Mesendoderm (in vitro differentiated cells): ENCODE measurements around the gene CDC14B.

Experiments used
- DNase-seq: peaks from one replicate; pipeline ENCODE4 v3.0.0; 2013
- H2AK5ac ChIP-seq: 2 replicates; pipeline ENCODE4 v1.6.1; 2013; ENCODE audit warnings: low read length, inconsistent platforms
- H2BK120ac ChIP-seq: 2 replicates; pipeline ENCODE4 v1.6.1; 2013; ENCODE audit warnings: low read depth, mild to moderate bottlenecking, low read length, moderate library complexity, mixed read lengths
- H2BK15ac ChIP-seq: replicated peaks from 2 replicates; pipeline ENCODE4 v1.6.1; 2013; ENCODE audit warnings: low read depth, mild to moderate bottlenecking, moderate library complexity
- H2BK5ac ChIP-seq: 2 replicates; pipeline ENCODE4 v1.6.1; 2013; ENCODE audit warnings: low read length, inconsistent platforms
- H3K18ac ChIP-seq: 2 replicates; pipeline ENCODE4 v1.6.1; 2013; ENCODE audit warnings: mild to moderate bottlenecking, low read length, mixed read lengths
- H3K23ac ChIP-seq: one replicate; pipeline ENCODE4 v1.6.1; 2013; ENCODE audit warnings: low read length
- H3K27ac ChIP-seq: 2 replicates; pipeline ENCODE4 v1.5.1; 2013; ENCODE audit warnings: low read depth, mild to moderate bottlenecking, inconsistent platforms, low read length, moderate library complexity
- H3K27me3 ChIP-seq: 2 replicates; pipeline ENCODE4 v1.6.1; 2013; ENCODE audit warnings: low read length, control low read depth, mild to moderate bottlenecking, inconsistent platforms; ENCODE audit not compliant: insufficient read depth, poor library complexity
- H3K36me3 ChIP-seq: 2 replicates; pipeline ENCODE4 v1.6.1; 2013; ENCODE audit warnings: low read length, inconsistent platforms; ENCODE audit not compliant: control insufficient read depth, insufficient read depth
- H3K4ac ChIP-seq: one replicate; pipeline ENCODE4 v1.6.1; 2013; ENCODE audit warnings: low read depth, mild to moderate bottlenecking, low read length, moderate library complexity
- H3K4me1 ChIP-seq: 2 replicates; pipeline ENCODE4 v1.6.1; 2013; ENCODE audit warnings: low read depth, low read length, inconsistent platforms; ENCODE audit not compliant: control insufficient read depth
- H3K4me2 ChIP-seq: 2 replicates; pipeline ENCODE4 v1.6.1; 2013; ENCODE audit warnings: low read length
- H3K4me3 ChIP-seq: 2 replicates; pipeline ENCODE4 v1.5.1; 2013; ENCODE audit warnings: mild to moderate bottlenecking, low read length
- H3K56ac ChIP-seq: one replicate; pipeline ENCODE4 v1.6.1; 2013; ENCODE audit warnings: low read length
- H3K79me1 ChIP-seq: 2 replicates; pipeline ENCODE4 v1.6.1; 2013; ENCODE audit warnings: low read length, inconsistent platforms
- H3K79me2 ChIP-seq: 2 replicates; pipeline ENCODE4 v1.6.1; 2013; ENCODE audit warnings: mild to moderate bottlenecking, low read length; ENCODE audit not compliant: control insufficient read depth, insufficient read depth
- H3K9ac ChIP-seq: 2 replicates; pipeline ENCODE4 v1.6.1; 2013; ENCODE audit warnings: low read length, inconsistent platforms
- H4K5ac ChIP-seq: one replicate; pipeline ENCODE4 v1.6.1; 2013; ENCODE audit warnings: low read length
- H4K8ac ChIP-seq: one replicate; pipeline ENCODE4 v1.6.1; 2013; ENCODE audit warnings: low read depth, mild to moderate bottlenecking, control low read depth, low read length, moderate library complexity
- WGBS: extraction: QIAGEN DNeasy Blood & Tissue Kit; methylation state at CpG from one replicate; pipeline ENCODE4 v1.1.7; 2013; ENCODE audit warnings: low lambda C conversion rate, missing lambda C conversion rate; ENCODE audit not compliant: insufficient coverage; ENCODE audit errors: extremely low coverage; 5-methylcytosine and 5-hydroxymethylcytosine counted together

Gene CDC14B

GRCh38 chr9:96464426-96464825, 155.2 kb downstream of the CDC14B start:
- no peak overlapping the region for H3K23ac ChIP-seq
- no peaks in the 10 kb centered on the region for H3K79me2 ChIP-seq
- no peak overlapping the region for H3K27ac ChIP-seq
- H3K4ac ChIP-seq, result no peak overlapping the region
- no peak overlapping the region for H2AK5ac ChIP-seq
- no peak for DNase-seq
- H3K4me3 ChIP-seq, result no peak overlapping the region
- H3K4me2 ChIP-seq, result no peak overlapping the region
- no peak overlapping the region for H2BK120ac ChIP-seq
- H4K8ac ChIP-seq, result no peak overlapping the region
- no peak overlapping the region for H4K5ac ChIP-seq
- no peak overlapping the region for H3K9ac ChIP-seq
- H2BK5ac ChIP-seq, result no peak overlapping the region
- no CpG with 5 or more reads among the region's 6 CpGs for WGBS
- no peaks in the 10 kb centered on the region for H3K27me3 ChIP-seq
- H3K56ac ChIP-seq, result no peak overlapping the region
- no peaks in the 10 kb centered on the region for H3K79me1 ChIP-seq
- peaks cover 1% of the 10 kb centered on the region for H3K36me3 ChIP-seq
- no peaks in the 10 kb centered on the region for H3K4me1 ChIP-seq
- H3K18ac ChIP-seq, result no peak overlapping the region
- no peak overlapping the region for H2BK15ac ChIP-seq

GRCh38 chr9:96462541-96462940, 157.1 kb downstream of the CDC14B start:
- Histone ChIP-seq H2BK120ac (no peak overlapping the region), H3K9ac (no peak overlapping the region), H3K56ac (no peak overlapping the region), H3K36me3 (peaks cover 1% of the 10 kb centered on the region), H3K4me2 (no peak overlapping the region), H2BK15ac (no peak overlapping the region), H4K8ac (no peak overlapping the region), H3K23ac (no peak overlapping the region), H3K79me1 (no peaks in the 10 kb centered on the region), H3K4me3 (no peak overlapping the region), H3K27ac (no peak overlapping the region), H3K18ac (no peak overlapping the region), H3K4ac (no peak overlapping the region), H2AK5ac (no peak overlapping the region), H4K5ac (no peak overlapping the region), H3K27me3 (no peaks in the 10 kb centered on the region), H2BK5ac (no peak overlapping the region), H3K79me2 (no peaks in the 10 kb centered on the region), H3K4me1 (no peaks in the 10 kb centered on the region)
- peak; percentile 24 for DNase-seq
- no CpG with 5 or more reads among the region's 6 CpGs for WGBS

- no CpG with 5 or more reads among the region's 8 CpGs for WGBS
- H3K4me2 ChIP-seq, result no peak overlapping the region
- no peak overlapping the region for H2BK15ac ChIP-seq
These were observed 158.3 kb downstream of the CDC14B start for GRCh38 chr9:96461336-96461735.

GRCh38 chr9:96460882-96461281, 158.8 kb downstream of the CDC14B start:
- no peak overlapping the region for H3K9ac ChIP-seq
- H2BK15ac ChIP-seq, result no peak overlapping the region
- no peak overlapping the region for H3K56ac ChIP-seq
- H2BK120ac ChIP-seq, result no peak overlapping the region
- no peaks in the 10 kb centered on the region for H3K79me1 ChIP-seq
- no peaks in the 10 kb centered on the region for H3K79me2 ChIP-seq
- no peak overlapping the region for H3K4me3 ChIP-seq
- H3K4me2 ChIP-seq, result no peak overlapping the region
- H3K27ac ChIP-seq, result no peak overlapping the region
- H3K4me1 ChIP-seq, result no peaks in the 10 kb centered on the region
- H3K18ac ChIP-seq, result no peak overlapping the region
- no peak overlapping the region for H2BK5ac ChIP-seq
- H2AK5ac ChIP-seq, result no peak overlapping the region
- peaks cover 1% of the 10 kb centered on the region for H3K36me3 ChIP-seq
- H3K4ac ChIP-seq, result no peak overlapping the region
- no peak for DNase-seq
- H4K8ac ChIP-seq, result no peak overlapping the region
- H3K27me3 ChIP-seq, result no peaks in the 10 kb centered on the region
- H3K23ac ChIP-seq, result no peak overlapping the region
- H4K5ac ChIP-seq, result no peak overlapping the region

More at GRCh38 chr9:96461336-96461735, 158.3 kb downstream of the CDC14B start:
- Histone ChIP-seq H3K56ac (no peak overlapping the region), H4K5ac (no peak overlapping the region), H2BK120ac (no peak overlapping the region), H4K8ac (no peak overlapping the region), H3K4me3 (no peak overlapping the region), H3K27ac (no peak overlapping the region), H3K4me1 (no peaks in the 10 kb centered on the region), H3K23ac (no peak overlapping the region), H3K4ac (no peak overlapping the region), H2BK5ac (no peak overlapping the region), H2AK5ac (no peak overlapping the region), H3K79me1 (no peaks in the 10 kb centered on the region), H3K27me3 (no peaks in the 10 kb centered on the region), H3K79me2 (no peaks in the 10 kb centered on the region), H3K18ac (no peak overlapping the region), H3K36me3 (peaks cover 1% of the 10 kb centered on the region), H3K9ac (no peak overlapping the region)
- no peak for DNase-seq

DNA sequence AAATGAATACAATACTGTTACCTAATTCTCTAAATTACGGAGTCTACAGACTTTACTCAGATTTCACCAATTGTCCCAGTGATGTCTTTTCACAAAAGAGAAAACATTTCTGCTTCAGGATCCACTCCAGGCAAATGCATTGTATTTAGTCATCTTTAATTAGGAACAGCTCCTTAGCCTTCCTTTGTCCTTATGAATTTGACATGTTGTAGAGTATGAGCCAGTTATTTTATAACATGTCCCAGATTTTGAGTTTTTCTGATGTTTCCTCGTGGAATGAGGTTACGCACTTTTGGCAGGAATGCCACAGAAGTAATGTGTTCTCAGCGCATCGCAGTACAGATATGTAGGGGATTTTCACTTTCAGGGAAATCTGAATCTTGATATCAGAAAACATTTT, 159.2 kb downstream of the CDC14B start:
- Histone ChIP-seq H3K9ac (no peak overlapping the region), H3K36me3 (no peaks in the 10 kb centered on the region), H2BK15ac (no peak overlapping the region), H3K4me3 (no peak overlapping the region), H2AK5ac (no peak overlapping the region), H3K23ac (no peak overlapping the region), H3K56ac (no peak overlapping the region), H2BK120ac (no peak overlapping the region), H3K4me2 (no peak overlapping the region), H3K18ac (no peak overlapping the region), H4K8ac (no peak overlapping the region), H3K4ac (no peak overlapping the region), H2BK5ac (no peak overlapping the region), H4K5ac (no peak overlapping the region), H3K27ac (no peak overlapping the region), H3K4me1 (no peaks in the 10 kb centered on the region), H3K79me2 (peaks cover 2% of the 10 kb centered on the region), H3K79me1 (no peaks in the 10 kb centered on the region), H3K27me3 (no peaks in the 10 kb centered on the region)
- no CpG with 5 or more reads among the region's 5 CpGs for WGBS
- no peak for DNase-seq

GRCh38 chr9:96459268-96460007, 160.2 kb downstream of the CDC14B start:
- Histone ChIP-seq H2BK5ac (no peak overlapping the region), H3K79me2 (peaks cover 8% of the 10 kb centered on the region), H3K27me3 (no peaks in the 10 kb centered on the region), H3K18ac (no peak overlapping the region), H4K5ac (no peak overlapping the region), H3K4me2 (no peak overlapping the region), H4K8ac (no peak overlapping the region), H2AK5ac (no peak overlapping the region), H3K79me1 (no peaks in the 10 kb centered on the region), H2BK120ac (no peak overlapping the region), H2BK15ac (no peak overlapping the region), H3K56ac (no peak overlapping the region), H3K23ac (no peak overlapping the region), H3K9ac (no peak overlapping the region), H3K27ac (no peak overlapping the region), H3K36me3 (no peaks in the 10 kb centered on the region), H3K4me1 (no peaks in the 10 kb centered on the region), H3K4ac (no peak overlapping the region), H3K4me3 (no peak overlapping the region)
- WGBS, result no CpG with 5 or more reads among the region's 7 CpGs
- no peak for DNase-seq
